ENCODE measurements around the gene SAV1.

DNA sequence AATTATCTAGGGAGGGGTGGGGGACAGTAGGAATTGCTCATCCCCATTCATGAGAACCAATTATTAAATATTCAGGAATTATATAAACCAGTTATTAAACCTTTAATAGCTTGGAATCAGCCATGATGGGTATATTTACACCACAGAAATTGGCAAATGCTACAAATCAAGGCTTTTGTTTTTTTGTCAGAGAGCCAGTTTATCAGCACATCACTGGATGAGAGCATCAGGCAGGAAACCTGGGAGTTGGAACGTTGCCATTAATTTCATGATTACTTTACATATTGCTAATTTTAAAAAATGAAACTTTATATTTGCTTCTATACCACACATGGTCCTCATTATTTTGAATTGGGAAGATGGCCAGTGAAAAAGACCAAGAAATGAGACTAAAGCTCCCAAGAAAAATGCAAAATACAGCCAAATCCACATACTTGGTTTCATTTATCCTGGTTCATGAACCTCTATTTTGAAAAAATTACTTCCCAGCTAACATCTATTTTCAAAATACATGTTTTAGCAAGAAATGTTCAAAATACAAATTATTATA is 59.7 kb downstream of the SAV1 start:
- TF ChIP-seq, protein P1, sequence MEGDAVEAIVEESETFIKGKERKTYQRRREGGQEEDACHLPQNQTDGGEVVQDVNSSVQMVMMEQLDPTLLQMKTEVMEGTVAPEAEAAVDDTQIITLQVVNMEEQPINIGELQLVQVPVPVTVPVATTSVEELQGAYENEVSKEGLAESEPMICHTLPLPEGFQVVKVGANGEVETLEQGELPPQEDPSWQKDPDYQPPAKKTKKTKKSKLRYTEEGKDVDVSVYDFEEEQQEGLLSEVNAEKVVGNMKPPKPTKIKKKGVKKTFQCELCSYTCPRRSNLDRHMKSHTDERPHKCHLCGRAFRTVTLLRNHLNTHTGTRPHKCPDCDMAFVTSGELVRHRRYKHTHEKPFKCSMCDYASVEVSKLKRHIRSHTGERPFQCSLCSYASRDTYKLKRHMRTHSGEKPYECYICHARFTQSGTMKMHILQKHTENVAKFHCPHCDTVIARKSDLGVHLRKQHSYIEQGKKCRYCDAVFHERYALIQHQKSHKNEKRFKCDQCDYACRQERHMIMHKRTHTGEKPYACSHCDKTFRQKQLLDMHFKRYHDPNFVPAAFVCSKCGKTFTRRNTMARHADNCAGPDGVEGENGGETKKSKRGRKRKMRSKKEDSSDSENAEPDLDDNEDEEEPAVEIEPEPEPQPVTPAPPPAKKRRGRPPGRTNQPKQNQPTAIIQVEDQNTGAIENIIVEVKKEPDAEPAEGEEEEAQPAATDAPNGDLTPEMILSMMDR (IDR thresholded peaks at IDR 0.05) = no peak
- TF ChIP-seq EZH2 (IDR thresholded peaks at IDR 0.05; ENCODE audit: borderline replicate concordance, insufficient read depth, low read depth, low read length, poor library complexity, severe bottlenecking) = no peak
